Activated CD4-positive, alpha-beta T cell treated with anti-CD3 and anti-CD28 coated beads for 36 hours (primary cell): Measurements from ENCODE around the gene ACTR5. TPM values are rescaled to one million over a fixed set of nuclear protein-coding genes. Genes with fewer than 3 reads are reported as not detected.

Experiments
- ATAC-seq: fragments of 200-7000 bp; cut with Tn5 transposase; one replicate; pipeline ENCODE4 v1.10.0; 2021; ENCODE audit warnings: mild to moderate bottlenecking, moderate library complexity
- CTCF ChIA-PET: fragments of 350-600 bp; sonication (Branson Sonifier 250); formaldehyde crosslinking; loops from one replicate; lab custom pipeline; 2021; ENCODE audit warnings: antibody characterized with exemption; lab: Charles Lee
- POLR2A ChIA-PET: fragments of 350-600 bp; sonication (Branson Sonifier 250); formaldehyde crosslinking; loops from one replicate; lab custom pipeline; 2021; ENCODE audit warnings: antibody characterized with exemption, inconsistent platforms; lab: Charles Lee
- DNase-seq: peaks from one replicate; pipeline ENCODE4 v3.0.0-alpha.2; 2020
- H3K27ac Mint-ChIP-seq: one replicate; pipeline ENCODE4 v1.8.0; 2021; ENCODE audit warnings: mixed read lengths
- H3K27me3 Mint-ChIP-seq: one replicate; pipeline ENCODE4 v1.8.0; 2021; ENCODE audit warnings: mixed read lengths
- H3K36me3 Mint-ChIP-seq: one replicate; pipeline ENCODE4 v1.8.0; 2021; ENCODE audit warnings: low read depth, mixed read lengths
- H3K4me1 Mint-ChIP-seq: one replicate; pipeline ENCODE4 v1.8.0; 2021; ENCODE audit warnings: mixed read lengths
- H3K4me3 Mint-ChIP-seq: one replicate; pipeline ENCODE4 v1.8.0; 2021; ENCODE audit warnings: mild to moderate bottlenecking, moderate library complexity, mixed read lengths
- H3K9me3 Mint-ChIP-seq: one replicate; pipeline ENCODE4 v1.8.0; 2021; ENCODE audit warnings: low read depth, mixed read lengths
- intact Hi-C, 2 experiments: fragments of 100-400 bp; cut with DNase I in 1 of 2; cut with micrococcal nuclease in 1 of 2; formaldehyde crosslinking; loops; one replicate each; pipeline versions ENCODE4 v1.14.2 to v1.15.1; 2022 to 2024; cut with DNase I, micrococcal nuclease
- total RNA-seq, 2 experiments: library from RNA; stranded (reverse); gene quantifications; one replicate each; pipeline ENCODE4 v1.2.3, GENCODE V29; 2021

Gene ACTR5
- total RNA-seq, 2 experiments from 2014 or later, result 6.3 to 8.4 TPM

- CTCF ChIA-PET, result interaction anchor here (0.6 to 7.2 kb wide), 5 partner anchors 12 to 117 kb away, joined by 3 to 51 read pairs (median 7); no protein-coding TSS in a partner anchor
- Mint-ChIP-seq H3K27ac (no peak overlapping the region), H3K4me1 (peaks cover 22% of the 10 kb centered on the region), H3K9me3 (no peaks in the 10 kb centered on the region), H3K36me3 (peaks cover 41% of the 10 kb centered on the region), H3K27me3 (no peaks in the 10 kb centered on the region), H3K4me3 (no peak overlapping the region)
- no peak for DNase-seq
- no peak for ATAC-seq
- POLR2A ChIA-PET, result no interaction called here
- intact Hi-C loops, result no loop called here
These were observed 17.8 kb downstream of the ACTR5 start for GRCh38 chr20:38766071-38766470.

- Mint-ChIP-seq H3K4me3 (no peak overlapping the region), H3K4me1 (peaks cover 7% of the 10 kb centered on the region), H3K27me3 (no peaks in the 10 kb centered on the region), H3K36me3 (peaks cover 52% of the 10 kb centered on the region), H3K27ac (no peak overlapping the region), H3K9me3 (no peaks in the 10 kb centered on the region)
- ChIA-PET CTCF (interaction anchor here (0.6 to 1.8 kb wide), 6 partner anchors 8 to 199 kb away, joined by 3 to 6 read pairs (median 4); no protein-coding TSS in a partner anchor), POLR2A (no interaction called here)
- ATAC-seq, result no peak
- intact Hi-C loops, result no loop called here
- DNase-seq, result no peak
These were observed 21.4 kb downstream of the ACTR5 start for GRCh38 chr20:38769376-38770295.

- Mint-ChIP-seq H3K36me3 (peaks cover 52% of the 10 kb centered on the region), H3K4me3 (no peak overlapping the region), H3K9me3 (no peaks in the 10 kb centered on the region), H3K27ac (no peak overlapping the region), H3K4me1 (no peaks in the 10 kb centered on the region), H3K27me3 (no peaks in the 10 kb centered on the region)
- intact Hi-C loops, result no loop called here
- ATAC-seq, result no peak
- ChIA-PET CTCF (interaction anchor here (1.2 to 1.3 kb wide), 2 partner anchors 9 to 19 kb away, joined by 3 to 4 read pairs; no protein-coding TSS in a partner anchor), POLR2A (no interaction called here)
- no peak for DNase-seq
These were observed 22.3 kb downstream of the ACTR5 start for GRCh38 chr20:38770546-38770945.

- no peaks in the 10 kb centered on the region for H3K27me3 Mint-ChIP-seq
- H3K4me1 Mint-ChIP-seq, result no peaks in the 10 kb centered on the region
- ATAC-seq, result no peak
- intact Hi-C loops, result no loop called here
- no peak overlapping the region for H3K27ac Mint-ChIP-seq
- no peaks in the 10 kb centered on the region for H3K9me3 Mint-ChIP-seq
- POLR2A ChIA-PET, result no interaction called here
- no peak for DNase-seq
- peaks cover 48% of the 10 kb centered on the region for H3K36me3 Mint-ChIP-seq
- CTCF ChIA-PET, result interaction anchor here (1.3 kb wide), 1 partner anchor 19 kb away, joined by 3 read pairs; no protein-coding TSS in a partner anchor
- no peak overlapping the region for H3K4me3 Mint-ChIP-seq
These were observed 22.7 kb downstream of the ACTR5 start for GRCh38 chr20:38770970-38771369.

- Mint-ChIP-seq H3K27ac (no peak overlapping the region), H3K36me3 (peaks cover 45% of the 10 kb centered on the region), H3K27me3 (no peaks in the 10 kb centered on the region), H3K9me3 (no peaks in the 10 kb centered on the region), H3K4me1 (no peaks in the 10 kb centered on the region), H3K4me3 (no peak overlapping the region)
- intact Hi-C loops, result no loop called here
- CTCF ChIA-PET, result interaction anchor here (1.1 to 1.3 kb wide), 2 partner anchors 18 kb away, joined by 3 read pairs; no protein-coding TSS in a partner anchor
- ATAC-seq, result no peak
- POLR2A ChIA-PET, result no interaction called here
- no peak for DNase-seq
These were observed 23.4 kb downstream of the ACTR5 start for GRCh38 chr20:38771621-38772020.

GRCh38 chr20:38774167-38774566 is 25.9 kb downstream of the ACTR5 start:
- DNase-seq (no peak), ATAC-seq (no peak)
- Mint-ChIP-seq H3K27me3 (no peaks in the 10 kb centered on the region), H3K9me3 (no peaks in the 10 kb centered on the region), H3K27ac (no peak overlapping the region), H3K4me3 (no peak overlapping the region), H3K36me3 (peaks cover 44% of the 10 kb centered on the region), H3K4me1 (no peaks in the 10 kb centered on the region)
- ChIA-PET POLR2A (no interaction called here), CTCF (no interaction called here)
- intact Hi-C loops, result no loop called here

- Mint-ChIP-seq H3K4me3 (no peak overlapping the region), H3K4me1 (peaks cover 9% of the 10 kb centered on the region), H3K36me3 (peaks cover 38% of the 10 kb centered on the region), H3K9me3 (no peaks in the 10 kb centered on the region), H3K27ac (no peak overlapping the region), H3K27me3 (no peaks in the 10 kb centered on the region)
- ChIA-PET POLR2A (no interaction called here), CTCF (no interaction called here)
- intact Hi-C loops, result no loop called here
- DNase-seq (no peak), ATAC-seq (no peak)
These were observed 28.1 kb downstream of the ACTR5 start for GRCh38 chr20:38776363-38776762.

- Mint-ChIP-seq H3K27me3 (no peaks in the 10 kb centered on the region), H3K9me3 (no peaks in the 10 kb centered on the region), H3K27ac (no peak overlapping the region), H3K36me3 (peaks cover 10% of the 10 kb centered on the region), H3K4me3 (no peak overlapping the region), H3K4me1 (peaks cover 9% of the 10 kb centered on the region)
- POLR2A ChIA-PET, result no interaction called here
- ATAC-seq, result peak; percentile 23
- DNase-seq, result no peak
- CTCF ChIA-PET, result interaction anchor here (1.6 kb wide), 1 partner anchor 11 kb away, joined by 4 read pairs; no protein-coding TSS in a partner anchor
- intact Hi-C loops, result no loop called here
These were observed 31.2 kb downstream of the ACTR5 start for GRCh38 chr20:38779247-38780097.

GRCh38 chr20:38782275-38782674 is 34.0 kb downstream of the ACTR5 start:
- no peak for DNase-seq
- no peaks in the 10 kb centered on the region for H3K27me3 Mint-ChIP-seq
- H3K4me3 Mint-ChIP-seq, result no peak overlapping the region
- H3K4me1 Mint-ChIP-seq, result peaks cover 9% of the 10 kb centered on the region
- peaks cover 2% of the 10 kb centered on the region for H3K36me3 Mint-ChIP-seq
- ATAC-seq, result no peak
- intact Hi-C loops, result no loop called here
- H3K9me3 Mint-ChIP-seq, result no peaks in the 10 kb centered on the region
- H3K27ac Mint-ChIP-seq, result no peak overlapping the region
- ChIA-PET POLR2A (no interaction called here), CTCF (no interaction called here)

- H3K9me3 Mint-ChIP-seq, result no peaks in the 10 kb centered on the region
- CTCF ChIA-PET, result interaction anchor here (0.8 to 1.0 kb wide), 2 partner anchors 36 to 129 kb away, joined by 3 read pairs; no protein-coding TSS in a partner anchor
- intact Hi-C loops, result no loop called here
- H3K4me1 Mint-ChIP-seq, result peaks cover 14% of the 10 kb centered on the region
- DNase-seq (no peak), ATAC-seq (no peak)
- H3K27ac Mint-ChIP-seq, result no peak overlapping the region
- no peak overlapping the region for H3K4me3 Mint-ChIP-seq
- POLR2A ChIA-PET, result no interaction called here
- no peaks in the 10 kb centered on the region for H3K27me3 Mint-ChIP-seq
- H3K36me3 Mint-ChIP-seq, result no peaks in the 10 kb centered on the region
These were observed 39.6 kb downstream of the ACTR5 start for GRCh38 chr20:38787870-38788269.

GRCh38 chr20:38789503-38790199 is 41.4 kb downstream of the ACTR5 start:
- DNase-seq, result no peak
- H3K9me3 Mint-ChIP-seq, result no peaks in the 10 kb centered on the region
- CTCF ChIA-PET, result interaction anchor here (0.6 to 2.6 kb wide), 29 partner anchors 8 to 568 kb away, joined by 3 to 12 read pairs (median 4); partner anchors contain the start of gene PPP1R16B
- H3K27ac Mint-ChIP-seq, result no peak overlapping the region
- ATAC-seq, result no peak
- POLR2A ChIA-PET, result no interaction called here
- H3K36me3 Mint-ChIP-seq, result no peaks in the 10 kb centered on the region
- H3K4me1 Mint-ChIP-seq, result peaks cover 17% of the 10 kb centered on the region
- H3K4me3 Mint-ChIP-seq, result no peak overlapping the region
- intact Hi-C loops, result loop anchor here (1.0 to 5.0 kb wide), 5 partner anchors 62 to 143 kb away; no protein-coding TSS in a partner anchor
- H3K27me3 Mint-ChIP-seq, result no peaks in the 10 kb centered on the region
